GM04503 (cell line): Measurements from ENCODE around the gene UBA3.

ENCODE experiments used
- DNase-seq: peaks from one replicate; pipeline ENCODE4 v3.0.0-alpha.2; 2012; ENCODE audit warnings: low read depth

Gene UBA3

DNA sequence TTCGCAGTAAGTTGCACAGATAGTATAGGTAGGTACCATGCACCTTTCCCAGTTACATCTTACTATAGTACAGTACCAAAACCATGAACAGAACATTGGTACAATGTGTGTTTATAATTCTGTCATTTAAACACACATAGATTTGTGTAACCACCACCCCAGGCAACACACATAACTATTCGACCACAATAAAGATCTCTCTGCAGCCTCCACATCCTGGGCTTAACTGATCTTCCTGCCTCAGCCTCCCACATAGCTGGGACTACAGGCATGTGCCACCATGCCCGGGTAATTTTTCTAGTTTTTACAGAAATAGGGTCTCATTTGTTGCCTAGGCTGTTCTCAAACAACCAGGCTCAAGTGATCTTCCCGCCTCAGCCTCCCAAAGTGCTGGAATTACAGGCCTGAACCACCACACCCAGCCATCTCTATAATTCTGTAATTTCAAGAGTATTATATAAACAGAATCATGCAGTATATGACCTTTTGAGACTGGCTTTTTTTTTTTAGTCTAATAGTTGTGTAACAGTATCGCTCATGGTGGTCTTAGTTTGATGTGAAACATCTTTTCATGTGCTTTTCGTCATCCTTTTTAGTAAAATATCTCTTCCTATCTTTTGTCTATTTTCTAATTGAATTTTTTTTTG lies 14.7 kb downstream of the UBA3 start:
- no peak for DNase-seq

- DNase-seq: no peak
Measured at GRCh38 chr3:69063636-69064035, 16.5 kb downstream of the UBA3 start.

GRCh38 chr3:69059688-69060087 lies 20.5 kb downstream of the UBA3 start:
- no peak for DNase-seq

DNA sequence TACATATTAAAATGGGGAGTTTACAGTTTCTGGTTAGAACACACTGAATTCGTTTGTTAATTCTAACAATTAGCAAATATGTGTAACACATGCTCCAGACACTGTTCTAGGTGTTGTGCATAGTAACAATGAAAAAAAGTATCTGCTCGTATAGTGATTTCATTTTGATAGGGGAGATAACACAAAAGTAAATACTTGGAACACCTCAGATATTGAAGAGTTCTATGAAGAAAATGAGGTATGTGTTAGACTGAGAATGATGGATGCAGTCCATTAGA lies 21.3 kb downstream of the UBA3 start:
- no peak for DNase-seq

GRCh38 chr3:69058180-69058946 lies 21.8 kb downstream of the UBA3 start:
- no peak for DNase-seq

DNA sequence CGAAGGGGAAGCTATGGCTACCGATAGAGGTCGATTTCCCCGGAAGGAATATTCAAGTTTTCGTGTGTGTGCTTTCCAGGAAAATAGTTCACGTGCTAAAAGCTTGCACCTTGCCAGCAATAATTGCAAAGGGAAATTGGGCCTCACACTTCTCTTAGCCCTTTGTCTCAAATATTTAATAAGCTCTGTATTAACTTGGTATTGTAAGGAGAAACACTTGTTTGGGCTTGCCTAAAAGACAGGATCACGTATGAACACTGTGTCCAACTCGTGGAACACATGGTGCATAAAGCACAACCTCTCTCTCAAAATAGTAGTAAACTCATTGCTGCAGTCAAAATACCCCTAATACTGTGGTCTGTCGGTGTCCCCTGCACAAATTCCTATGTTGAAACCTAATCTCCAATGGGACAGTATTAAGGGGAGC lies 27.7 kb downstream of the UBA3 start:
- DNase-seq: no peak

DNA sequence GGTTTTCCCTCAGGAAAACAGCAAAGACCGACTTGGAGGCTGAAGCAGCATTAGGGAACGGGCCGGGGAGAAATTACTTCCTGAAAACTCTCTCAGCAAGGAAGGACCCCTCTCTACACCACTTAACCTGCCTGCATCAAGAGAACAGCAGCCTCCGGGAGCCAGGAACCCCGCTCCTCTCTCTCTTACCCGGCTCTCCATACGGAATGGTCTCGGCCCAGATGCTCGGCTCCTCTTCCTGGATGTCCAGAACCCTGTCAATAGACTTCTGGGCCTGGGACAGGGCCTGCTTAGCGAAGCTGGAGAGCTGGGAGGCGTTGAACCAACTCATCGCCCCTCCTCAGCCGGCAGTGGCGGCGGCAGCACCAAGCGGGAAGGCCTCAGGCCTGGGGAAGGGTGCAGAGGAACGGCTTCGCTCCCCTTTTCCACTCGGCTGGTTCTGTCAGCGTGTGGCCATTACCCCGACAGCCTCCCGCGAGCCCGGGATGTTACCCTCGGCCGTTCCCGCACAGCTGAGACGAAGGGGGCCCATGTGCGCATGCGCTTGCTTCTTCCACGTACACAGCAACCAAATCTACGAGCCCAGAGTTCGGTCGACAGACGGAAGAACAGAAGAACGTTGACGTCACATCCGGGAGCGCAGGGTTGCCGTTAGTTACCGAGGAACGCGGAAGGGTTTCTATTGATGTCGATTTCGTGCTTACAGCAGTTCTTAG lies 28.3 kb downstream of the UBA3 start, which contains the start of gene TMF1:
TSS of gene TMF1 (minus strand) at position 578 of the 716 bp plus-strand sequence. CDS start at position 331, 247 bp downstream.
- DNase-seq: peak; percentile 95

- DNase-seq: no peak
Measured at GRCh38 chr3:69048990-69049389, 31.2 kb downstream of the UBA3 start.

- no peak for DNase-seq
Measured at GRCh38 chr3:69044608-69045007, 35.6 kb downstream of the UBA3 start.

GRCh38 chr3:69033470-69033869 lies 46.7 kb downstream of the UBA3 start:
- DNase-seq: no peak

DNA sequence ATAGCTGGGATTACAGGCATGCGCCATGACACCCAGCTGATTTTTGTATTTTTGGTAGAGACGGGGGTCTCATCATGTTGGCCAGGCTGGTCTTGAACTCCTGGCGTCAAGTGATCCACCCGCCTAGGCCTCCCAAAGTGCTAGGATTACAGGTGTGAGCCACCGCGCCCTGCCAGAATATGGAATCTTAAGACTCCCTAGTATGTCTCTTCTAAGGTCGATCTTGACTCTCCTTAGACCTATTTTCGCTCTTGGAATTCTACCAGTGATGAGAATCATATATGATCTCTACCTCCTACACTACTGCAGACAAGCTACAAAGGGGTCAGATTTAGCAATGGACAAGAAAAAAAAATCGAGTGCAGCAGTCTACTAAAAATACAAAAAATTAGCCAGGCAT lies 47.4 kb downstream of the UBA3 start:
- no peak for DNase-seq

DNA sequence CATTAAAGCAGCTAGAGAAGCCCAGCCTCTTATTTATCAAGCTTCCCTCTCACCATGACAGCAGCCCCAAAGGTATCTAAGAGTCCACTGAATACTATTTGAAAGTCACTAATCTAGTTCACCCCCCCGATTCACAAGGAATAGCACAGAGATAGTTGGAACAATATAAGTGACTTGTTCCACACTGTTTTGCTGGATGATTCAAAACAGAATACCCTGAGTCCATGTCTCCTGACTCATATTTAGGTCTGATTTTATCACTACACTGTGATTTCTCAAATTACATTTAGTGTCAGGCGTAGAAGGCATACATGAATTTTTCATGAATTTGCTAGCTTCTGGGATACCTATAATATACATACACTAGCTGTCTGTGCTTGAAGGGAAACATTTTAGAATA lies 48.0 kb downstream of the UBA3 start:
- no peak for DNase-seq

DNA sequence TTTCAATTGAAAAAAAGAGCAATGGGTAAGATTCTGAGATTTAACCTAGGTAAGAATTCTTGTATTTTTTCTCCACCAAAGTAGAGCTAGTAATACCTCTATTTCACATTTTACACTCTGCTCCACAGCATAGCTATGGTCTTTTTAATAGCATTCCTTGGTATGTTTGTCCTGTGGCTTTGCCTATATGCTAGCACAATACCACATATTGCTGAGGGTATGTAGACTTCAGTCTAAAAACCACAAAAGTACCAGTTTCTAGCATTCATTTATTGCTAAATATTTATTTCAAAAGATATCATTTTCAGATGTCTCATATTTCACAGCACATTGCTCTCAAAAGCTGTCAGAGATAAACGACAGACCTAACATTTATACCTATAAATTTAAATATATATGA lies 48.5 kb downstream of the UBA3 start:
- no peak for DNase-seq

GRCh38 chr3:69020857-69021256 lies 59.3 kb downstream of the UBA3 start:
- DNase-seq: no peak

DNA sequence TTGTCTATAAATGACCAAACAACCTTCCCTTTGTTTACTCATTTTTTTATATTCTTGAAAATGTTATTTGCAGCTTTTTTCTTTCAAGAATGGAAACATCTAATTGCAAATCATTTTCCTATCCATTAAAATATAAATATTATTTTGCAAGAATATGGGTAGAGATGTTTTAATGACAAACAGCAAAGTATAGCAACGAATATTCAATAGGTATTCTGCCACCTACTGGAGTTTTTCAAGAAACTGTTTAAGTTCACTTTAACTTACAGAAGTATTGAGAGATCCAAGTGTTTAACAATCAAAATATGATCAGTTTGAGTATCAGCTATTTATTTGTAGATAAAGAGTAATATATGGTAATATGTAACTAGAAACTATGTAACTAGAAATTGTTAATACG lies 59.7 kb downstream of the UBA3 start:
- no peak for DNase-seq

GRCh38 chr3:69016901-69017300 lies 63.3 kb downstream of the UBA3 start:
- no peak for DNase-seq

DNA sequence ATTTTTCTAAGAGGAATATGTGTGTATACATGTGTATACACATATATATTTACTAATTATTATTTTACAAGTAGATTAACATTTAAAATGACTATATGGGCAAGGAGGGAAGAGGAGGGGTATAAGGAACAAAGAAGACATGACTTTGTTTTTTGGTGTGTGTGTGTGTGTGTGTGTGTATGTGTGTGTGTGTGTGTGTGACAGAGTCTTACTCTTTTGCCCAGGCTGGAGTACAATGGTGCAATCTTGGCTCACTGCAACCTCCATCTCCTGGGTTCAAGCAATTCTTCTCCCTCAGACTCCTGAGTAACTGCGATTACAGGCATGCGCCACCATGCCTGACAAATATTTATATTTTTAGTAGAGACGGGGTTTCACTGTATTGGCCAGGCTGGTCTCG lies 64.1 kb downstream of the UBA3 start:
- no peak for DNase-seq

DNA sequence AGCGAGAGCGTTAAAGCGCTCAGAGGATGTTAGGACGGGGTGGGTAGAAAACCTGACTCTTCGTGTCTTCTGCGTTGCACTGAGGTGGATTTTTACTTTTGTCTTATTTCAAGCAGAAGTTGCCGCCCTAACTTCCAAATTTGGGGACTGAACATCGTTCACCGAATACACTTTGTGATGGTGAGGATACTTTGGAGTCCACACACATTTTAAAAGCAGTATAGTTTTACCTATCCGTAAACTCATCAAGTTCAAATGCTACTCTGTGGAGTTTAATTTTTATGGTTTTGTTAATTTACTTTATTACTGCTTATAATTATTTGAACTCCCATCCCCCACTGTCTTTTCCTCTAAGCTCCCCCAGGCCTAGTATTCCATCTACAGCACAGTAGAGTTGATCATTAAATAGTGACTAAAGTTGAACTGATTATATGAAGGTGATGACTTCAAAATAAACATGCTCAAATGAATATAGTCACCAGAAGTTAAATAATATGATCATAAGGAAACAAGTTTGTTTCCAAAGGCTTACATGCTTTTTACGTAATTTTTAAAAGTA lies 66.1 kb downstream of the UBA3 start:
- DNase-seq: no peak

- DNase-seq: peak; percentile 36
Measured at GRCh38 chr3:69013253-69014021, 66.7 kb downstream of the UBA3 start, which contains the start of gene EOGT. TSS of gene EOGT (minus strand) at chr3:69013684. CDS start at chr3:69009846, 3,838 bp downstream.

DNA sequence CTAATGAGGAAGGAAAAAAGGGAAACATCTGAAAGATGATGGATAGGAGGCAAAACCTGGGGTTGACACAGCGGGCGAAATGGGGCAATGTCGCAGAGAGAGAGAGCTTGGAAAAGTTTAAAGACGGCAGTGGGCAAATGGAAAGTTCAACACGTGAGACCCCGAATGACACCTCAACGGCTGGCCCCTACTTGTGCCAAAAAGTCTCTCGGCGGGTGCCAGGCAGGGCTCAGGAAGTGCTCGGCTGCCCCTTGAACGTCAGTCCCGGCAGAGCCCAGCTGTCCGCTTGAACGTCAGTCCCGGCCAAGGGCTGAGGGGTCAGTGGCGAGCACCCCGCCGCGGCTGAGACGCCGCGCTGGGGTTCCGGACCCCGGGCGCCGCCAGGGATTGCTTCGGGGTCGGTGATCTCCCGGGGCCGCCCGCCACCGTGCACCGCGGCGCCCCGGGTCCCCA lies 67.3 kb downstream of the UBA3 start:
- peak; percentile 11 for DNase-seq

DNA sequence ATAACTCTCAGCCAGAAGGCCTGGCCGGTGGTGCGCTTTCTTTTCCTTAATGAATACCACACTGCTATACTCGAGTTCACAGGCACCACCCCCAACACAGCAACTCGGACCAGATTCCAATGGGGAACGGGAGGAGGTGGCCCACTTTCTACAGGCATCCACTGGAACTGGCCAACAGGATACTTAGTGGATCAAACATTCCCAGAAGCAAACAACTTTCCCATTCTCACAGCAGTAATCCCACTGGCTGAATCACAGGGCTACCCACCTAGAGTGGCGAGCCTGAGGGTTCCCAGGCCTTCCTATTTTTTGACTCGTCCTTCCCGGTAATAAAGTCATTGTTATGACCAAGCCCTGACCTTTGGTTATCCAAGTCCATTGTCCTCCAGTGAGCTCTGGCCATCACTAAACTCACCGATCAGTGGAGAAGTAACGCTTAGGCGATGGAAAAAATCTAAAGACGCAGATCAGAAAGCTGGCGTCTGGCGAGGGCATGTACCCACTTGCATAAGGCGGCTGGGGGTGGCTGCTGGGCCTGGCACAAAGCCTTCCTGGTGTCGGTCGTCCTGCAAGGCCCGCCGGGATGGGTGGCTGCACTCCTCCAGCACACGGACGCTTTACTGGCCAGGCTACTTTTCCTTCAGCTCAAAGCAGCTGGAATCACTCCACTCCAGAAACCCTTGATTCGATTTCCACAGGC lies 67.9 kb downstream of the UBA3 start:
- DNase-seq: peak; percentile 60
